Activated CD4-positive, alpha-beta T cell treated with anti-CD3 and anti-CD28 coated beads, Interleukin-2, Interleukin-4, amounts not matched to agents 100 ng/mL and 50 ng/mL, durations not matched to agents 16 hours and 8 hours (primary cell): ENCODE measurements around the gene AP4M1.
"Not testable (repeated sequence)": the region's sequence is repeated elsewhere in the genome, so short reads cannot be mapped to it uniquely, and the experiment has no call there.

Experiments used
- DNase-seq: peaks from one replicate; pipeline ENCODE4 v3.0.0-alpha.2; 2020; ENCODE audit warnings: low spot score

AP4M1 gene

GRCh38 chr7:100132697-100133151 is 31.3 kb downstream of the AP4M1 start:
- DNase-seq, result peak; percentile 71

GRCh38 chr7:100137851-100138760 is 36.7 kb downstream of the AP4M1 start:
- DNase-seq, result no peak

GRCh38 chr7:100141555-100141949 is 40.1 kb downstream of the AP4M1 start:
- DNase-seq, result no peak

GRCh38 chr7:100142461-100142860 is 41.0 kb downstream of the AP4M1 start:
- no peak for DNase-seq

GRCh38 chr7:100146350-100146749 is 44.9 kb downstream of the AP4M1 start:
- not testable (repeated sequence) for DNase-seq

GRCh38 chr7:100147278-100147677 is 45.8 kb downstream of the AP4M1 start:
- no peak for DNase-seq

- no peak for DNase-seq
These were observed 46.7 kb downstream of the AP4M1 start for GRCh38 chr7:100148225-100148558.

- DNase-seq, result peak; percentile 100
These were observed 47.3 kb downstream of the AP4M1 start, which contains the start of gene LAMTOR4 for GRCh38 chr7:100148559-100149328. Gene LAMTOR4 (plus strand): TSS chr7:100148918. CDS start chr7:100148973, 55 bp downstream.

GRCh38 chr7:100152404-100152803 is 51.0 kb downstream of the AP4M1 start:
- no peak for DNase-seq

GRCh38 chr7:100152937-100153666 is 51.7 kb downstream of the AP4M1 start:
- DNase-seq, result no peak

- no peak for DNase-seq
These were observed 52.5 kb downstream of the AP4M1 start for GRCh38 chr7:100153708-100154535.

GRCh38 chr7:100154651-100155491 is 53.4 kb downstream of the AP4M1 start:
- no peak for DNase-seq

- DNase-seq, result no peak
These were observed 54.3 kb downstream of the AP4M1 start for GRCh38 chr7:100155553-100156317.

GRCh38 chr7:100156331-100157068 is 55.1 kb downstream of the AP4M1 start:
- DNase-seq, result no peak

GRCh38 chr7:100157069-100157333 is 55.6 kb downstream of the AP4M1 start:
- no peak for DNase-seq

- no peak for DNase-seq
These were observed 56.1 kb downstream of the AP4M1 start for GRCh38 chr7:100157334-100158228.
